IMR-90 (cell line): ENCODE results near the gene CCDC51. TPM values are rescaled to one million over a fixed set of nuclear protein-coding genes. Genes with fewer than 3 reads are reported as not detected.

ENCODE experiments used
- ATAC-seq: fragments of 200-7000 bp; cut with Tn5 transposase; 2 replicates; pipeline ENCODE4 v1.9.1; 2020; ENCODE audit warnings: low read depth, mild to moderate bottlenecking, moderate library complexity
- BruUV-seq: library from RNA; stranded (reverse); fragments of 400-500 nt; replicated peaks from 2 replicates; lab custom pipeline; 2021; lab: Mats Ljungman, UMichigan
- CTCF ChIA-PET: fragments of 300-600 bp; formaldehyde crosslinking; extraction: SDS; loops from one replicate; lab custom pipeline; 2021; ENCODE audit warnings: antibody characterized with exemption; lab: Yijun Ruan, JAX
- POLR2A ChIA-PET: fragments of 300-600 bp; sonication (Branson Sonifier 250); formaldehyde crosslinking; loops from one replicate; lab custom pipeline; 2022; ENCODE audit warnings: antibody characterized with exemption; ENCODE audit not compliant: unreplicated experiment; lab: Charles Lee
- DNase-seq: peaks from one replicate; pipeline ENCODE4 v3.0.0; 2013
- H2AFZ ChIP-seq: replicated peaks from 2 replicates; pipeline ENCODE3; 2013; ENCODE audit warnings: low read length, mild to moderate bottlenecking; ENCODE audit not compliant: poor library complexity
- H2AK5ac ChIP-seq: 2 replicates; pipeline ENCODE4 v1.6.1; 2013; ENCODE audit warnings: low read depth, low read length, inconsistent platforms
- H2AK9ac ChIP-seq: replicated peaks from 2 replicates; pipeline ENCODE3; 2013; ENCODE audit warnings: mild to moderate bottlenecking, low read depth, low read length, moderate library complexity; ENCODE audit not compliant: poor library complexity
- H2BK120ac ChIP-seq: 2 replicates; pipeline ENCODE4 v1.6.1; 2013; ENCODE audit warnings: low read depth, low read length, inconsistent platforms
- H2BK15ac ChIP-seq: 3 replicates; pipeline ENCODE4 v1.6.1; 2013; ENCODE audit warnings: low read depth, low read length, inconsistent platforms
- H2BK20ac ChIP-seq: 2 replicates; pipeline ENCODE4 v1.6.1; 2013; ENCODE audit warnings: low read depth, mild to moderate bottlenecking, inconsistent platforms, low read length, moderate library complexity
- H2BK5ac ChIP-seq: 2 replicates; pipeline ENCODE4 v1.6.1; 2013; ENCODE audit warnings: mild to moderate bottlenecking, low read depth, low read length, inconsistent platforms; ENCODE audit not compliant: poor library complexity, severe bottlenecking
- H3K14ac ChIP-seq: replicated peaks from 2 replicates; pipeline ENCODE4 v1.6.1; 2013; ENCODE audit warnings: low read depth, low read length, inconsistent platforms
- H3K18ac ChIP-seq: 2 replicates; pipeline ENCODE4 v1.6.1; 2013; ENCODE audit warnings: low read depth, low read length, control low read depth
- H3K23ac ChIP-seq: 2 replicates; pipeline ENCODE4 v1.6.1; 2013; ENCODE audit warnings: low read depth, low read length, inconsistent platforms
- H3K27ac ChIP-seq: 2 replicates; pipeline ENCODE4 v1.5.1; 2013; ENCODE audit warnings: mild to moderate bottlenecking, control low read depth, low read length; ENCODE audit not compliant: insufficient read depth
- H3K27me3 ChIP-seq: 2 replicates; pipeline ENCODE4 v1.6.1; 2013; ENCODE audit warnings: low read length; ENCODE audit not compliant: control insufficient read depth, insufficient read depth
- H3K36me3 ChIP-seq: 2 replicates; pipeline ENCODE4 v1.6.1; 2013; ENCODE audit warnings: low read length, mixed read lengths; ENCODE audit not compliant: control insufficient read depth, insufficient read depth
- H3K4ac ChIP-seq: 2 replicates; pipeline ENCODE4 v1.6.1; 2013; ENCODE audit warnings: low read depth, low read length, inconsistent platforms
- H3K4me1 ChIP-seq: 2 replicates; pipeline ENCODE4 v1.6.1; 2013; ENCODE audit warnings: low read length, mixed read lengths; ENCODE audit not compliant: control insufficient read depth, insufficient read depth
- H3K4me2 ChIP-seq: 2 replicates; pipeline ENCODE4 v1.6.1; 2013; ENCODE audit warnings: low read depth, mild to moderate bottlenecking, control low read depth, low read length, moderate library complexity
- H3K4me3 ChIP-seq: 2 replicates; pipeline ENCODE4 v1.5.1; 2013; ENCODE audit warnings: low read depth, mild to moderate bottlenecking, control low read depth, low read length, moderate library complexity; ENCODE audit not compliant: insufficient read depth
- H3K56ac ChIP-seq: 2 replicates; pipeline ENCODE4 v1.6.1; 2013; ENCODE audit warnings: low read length, inconsistent platforms; ENCODE audit not compliant: insufficient read depth; ENCODE audit errors: extremely low read depth
- H3K79me1 ChIP-seq, 2 experiments: 2 replicates each; pipeline ENCODE4 v1.6.1; 2013; ENCODE audit warnings: low read length in 2 of 2, inconsistent platforms in 1 of 2, low read depth in 1 of 2
- H3K9ac ChIP-seq: 2 replicates; pipeline ENCODE4 v1.6.1; 2013; ENCODE audit warnings: low read depth, low read length, control low read depth
- H3K9me1 ChIP-seq: 2 replicates; pipeline ENCODE4 v1.6.1; 2013; ENCODE audit warnings: low read length, inconsistent platforms; ENCODE audit not compliant: insufficient read depth
- H3K9me3 ChIP-seq: 2 replicates; pipeline ENCODE4 v1.6.1; 2013; ENCODE audit warnings: low read length; ENCODE audit not compliant: control insufficient read depth, insufficient read depth
- H4K20me1 ChIP-seq: 2 replicates; pipeline ENCODE4 v1.6.1; 2013; ENCODE audit warnings: low read length, inconsistent platforms; ENCODE audit not compliant: insufficient read depth
- H4K5ac ChIP-seq: 2 replicates; pipeline ENCODE4 v1.6.1; 2013; ENCODE audit warnings: mild to moderate bottlenecking, low read depth, low read length, control low read depth
- H4K8ac ChIP-seq, 2 experiments: 2 replicates each; pipeline ENCODE4 v1.6.1; 2013; ENCODE audit warnings: low read depth in 2 of 2, low read length in 2 of 2, control low read depth in 1 of 2, inconsistent platforms in 1 of 2
- H4K91ac ChIP-seq: 2 replicates; pipeline ENCODE4 v1.6.1; 2013; ENCODE audit warnings: low read depth, low read length, inconsistent platforms; ENCODE audit not compliant: insufficient read depth
- BHLHE40 ChIP-seq: fragments of 150-350 bp; IDR thresholded peaks from 2 replicates; pipeline ENCODE4 v1.6.1; 2016; ENCODE audit warnings: mild to moderate bottlenecking, low read depth, low read length
- CEBPB ChIP-seq: IDR thresholded peaks from 2 replicates; pipeline ENCODE4 v1.6.1; 2012; ENCODE audit warnings: low read depth, low read length, improper control_type of control experiment
- CHD1 ChIP-seq: IDR thresholded peaks from 2 replicates; pipeline ENCODE4 v1.6.1; 2012; ENCODE audit warnings: low read depth, low read length, improper control_type of control experiment
- ELK1 ChIP-seq: fragments of 150-350 bp; IDR thresholded peaks from 2 replicates; pipeline ENCODE4 v1.6.1; 2016; ENCODE audit warnings: low read depth, mild to moderate bottlenecking, low read length, moderate library complexity, borderline replicate concordance
- FOS ChIP-seq: fragments of 150-350 bp; IDR thresholded peaks from 2 replicates; pipeline ENCODE4 v1.6.1; 2016; ENCODE audit warnings: low read depth, low read length
- MAFK ChIP-seq: IDR thresholded peaks from 2 replicates; pipeline ENCODE4 v1.6.1; 2012; ENCODE audit warnings: low read depth, low read length, improper control_type of control experiment
- MAZ ChIP-seq: IDR thresholded peaks from 2 replicates; pipeline ENCODE4 v1.6.1; 2012; ENCODE audit warnings: low read depth, mild to moderate bottlenecking, low read length, improper control_type of control experiment, moderate library complexity, borderline replicate concordance
- MXI1 ChIP-seq: IDR thresholded peaks from 2 replicates; pipeline ENCODE4 v1.6.1; 2012; ENCODE audit warnings: low read depth, mild to moderate bottlenecking, low read length, moderate library complexity, borderline replicate concordance
- NFE2L2 ChIP-seq: fragments of 150-350 bp; IDR thresholded peaks from 2 replicates; pipeline ENCODE4 v1.6.1; 2016; ENCODE audit warnings: low read depth, mild to moderate bottlenecking, low read length
- POLR2A ChIP-seq: IDR thresholded peaks from 2 replicates; pipeline ENCODE4 v1.6.1; 2012; ENCODE audit warnings: mild to moderate bottlenecking, low read depth, low read length
- RAD21 ChIP-seq: IDR thresholded peaks from 2 replicates; pipeline ENCODE4 v1.6.1; 2012; ENCODE audit warnings: low read length, improper control_type of control experiment
- RCOR1 ChIP-seq: IDR thresholded peaks from 2 replicates; pipeline ENCODE4 v1.6.1; 2012; ENCODE audit warnings: mild to moderate bottlenecking, low read length, improper control_type of control experiment; ENCODE audit not compliant: insufficient replicate concordance
- RFX5 ChIP-seq: IDR thresholded peaks from 2 replicates; pipeline ENCODE4 v1.8.0; 2012; ENCODE audit warnings: low read depth, mild to moderate bottlenecking, low read length, moderate library complexity
- SMC3 ChIP-seq: fragments of 150-350 bp; IDR thresholded peaks from 2 replicates; pipeline ENCODE4 v1.6.1; 2016; ENCODE audit warnings: low read depth, mild to moderate bottlenecking, antibody characterized with exemption, low read length, moderate library complexity
- USF2 ChIP-seq: fragments of 150-350 bp; IDR thresholded peaks from 2 replicates; pipeline ENCODE4 v1.6.1; 2017; ENCODE audit warnings: mild to moderate bottlenecking, antibody characterized with exemption, low read length, low read depth
- WGBS, 2 experiments: methylation state at CpG; one replicate each; pipeline versions ENCODE4 v1.1.5 to v1.1.7; 2013; ENCODE audit warnings: missing lambda C conversion rate in 2 of 2; ENCODE audit not compliant: insufficient read length in 1 of 2; ENCODE audit errors: extremely low coverage in 2 of 2; 5-methylcytosine and 5-hydroxymethylcytosine counted together
- dilution Hi-C: fragments of 300-500 bp; cut with HindIII; formaldehyde crosslinking; loops from one replicate; pipeline ENCODE4 v1.14.3; 2018; ENCODE audit warnings: low sequenced_read_pairs; ENCODE audit not compliant: unreplicated experiment
- in situ Hi-C: fragments of 300-500 bp; cut with MboI; formaldehyde crosslinking; loops from 3 replicates; pipeline ENCODE4 v1.14.3; 2019; ENCODE audit warnings: low sequenced_read_pairs, inconsistent platforms, mixed read lengths
- intact Hi-C: fragments of 100-400 bp; cut with micrococcal nuclease; formaldehyde crosslinking; loops from 2 replicates; pipeline ENCODE4 v1.10.0; 2022
- polyA plus RNA-seq, 3 experiments: library from polyadenylated mRNA; depleted of rRNA; stranded (reverse); fragments of >200 nt; gene quantifications; 2 replicates each; pipeline ENCODE4 v1.2.3, GENCODE V29; 2012; ENCODE audit warnings: low replicate concordance in 1 of 3
- total RNA-seq: library from RNA; depleted of rRNA; stranded (reverse); fragments of >200 nt; gene quantifications from 2 replicates; pipeline ENCODE4 v1.2.3, GENCODE V29; 2012

Gene CCDC51
- total and polyA plus RNA-seq, 2 of the 4 experiments (the other 2 are of a cell fraction): 11.0 to 16.1 TPM

- Histone ChIP-seq H3K36me3 (peaks cover 33% of the 10 kb centered on the region; the same call in 1 of the 2 replicates), H3K18ac (peak overlapping the region; percentile 84), H3K9me3 (no peaks in the 10 kb centered on the region), H2AK5ac (peak overlapping the region; percentile 93), H4K20me1 (no peaks in the 10 kb centered on the region), H3K9ac (no peak overlapping the region), H3K4me3 (no peak overlapping the region), H2BK5ac (peak overlapping the region; percentile 76), H3K23ac (0 out of 2 replicates have a peak overlapping the region, but pooled peaks have one; percentile 22), H3K56ac (peak overlapping the region; percentile 45; the same call in 1 of the 2 replicates), H3K14ac (peak overlapping the region; percentile 70), H3K27ac (peak overlapping the region; percentile 75), H4K5ac (peak overlapping the region; percentile 65), H2AFZ (peak overlapping the region; percentile 76), H4K91ac (peak overlapping the region; percentile 79), H2BK20ac (peak overlapping the region; percentile 97), H3K4me1 (peaks cover 7% of the 10 kb centered on the region), H2BK15ac (peak overlapping the region; percentile 73), H2BK120ac (peak overlapping the region; percentile 96), H3K4me2 (no peak overlapping the region), H3K4ac (peak overlapping the region; percentile 91), H2AK9ac (peak overlapping the region; percentile 81), H3K79me1 (no peaks in the 10 kb centered on the region), H4K8ac (peak overlapping the region; percentile 67 to 86), H3K9me1 (peaks cover 7% of the 10 kb centered on the region; the same call in 1 of the 2 replicates), H3K27me3 (no peaks in the 10 kb centered on the region; the same call in 1 of the 2 replicates)
- POLR2A ChIA-PET: no interaction called here
- CTCF ChIA-PET: interaction anchor here (4.8 kb wide), 1 partner anchor 34 kb away, joined by 65 read pairs; no protein-coding TSS in a partner anchor
- WGBS, 2 experiments: 20% methylated on average over 5 of the region's 8 CpGs; no CpG with 5 or more reads in 1 of the 2 experiments
- dilution Hi-C loops (no loop called here), in situ Hi-C loops (loop anchor here (5.0 kb wide), 1 partner anchor 35 kb away; no protein-coding TSS in a partner anchor), intact Hi-C loops (loop anchor here (1.0 kb wide), 1 partner anchor 34 kb away; no protein-coding TSS in a partner anchor)
- no TSS peak for BruUV-seq
- ATAC-seq (peak; percentile 88), DNase-seq (peak; percentile 92)
- TF ChIP-seq NFE2L2: no peak
- no peak for TF ChIP-seq SMC3
- TF ChIP-seq CEBPB: 0 out of 2 replicates have a peak, but pooled peaks have one; percentile 18
- TF ChIP-seq ELK1: no peak
- TF ChIP-seq MAFK: no peak
- TF ChIP-seq CHD1: no peak
- TF ChIP-seq RCOR1: no peak
- TF ChIP-seq MAZ: peak; percentile 94
- no peak for TF ChIP-seq RAD21
- no peak for TF ChIP-seq RFX5
- TF ChIP-seq MXI1: peak; percentile 88
- TF ChIP-seq FOS: peak; percentile 93
- TF ChIP-seq BHLHE40: peak; percentile 100
- peak; percentile 95 for TF ChIP-seq USF2
- no peak for TF ChIP-seq POLR2A
Observed at GRCh38 chr3:48402281-48402732, 37.6 kb downstream of the CCDC51 start.
